ENCODE measurements around the gene CTBP2. TPM values are rescaled to one million over a fixed set of nuclear protein-coding genes. Genes with fewer than 3 reads are reported as not detected.

CTBP2 gene
- total RNA-seq, 1 experiment from 2014 or later: 125 TPM

GRCh38 chr10:125120053-125120710 is 40.2 kb downstream of the CTBP2 start:
- no peaks in the 10 kb centered on the region for H3K27me3 ChIP-seq (ENCODE audit: control insufficient read depth, insufficient read depth, low read length)
- in situ Hi-C loops (cut with HindIII; ENCODE audit: low pct_unique_long_range_greater_than_20kb, low sequenced_read_pairs) (no loop called here), intact Hi-C loops (cut with micrococcal nuclease; ENCODE audit: unreplicated experiment) (no loop called here)
- no peak overlapping the region for H3K4me3 ChIP-seq (ENCODE audit: low read depth in 2 of 2, low read length in 2 of 2)
- peaks cover 44% of the 10 kb centered on the region for H3K4me1 ChIP-seq (ENCODE audit: control insufficient read depth, insufficient read depth, low read length)
- no TSS peak for BruUV-seq (replicated peaks)
- ChIA-PET POLR2A (no interaction called here), CTCF (no interaction called here)
- H3K36me3 ChIP-seq (ENCODE audit: control insufficient read depth, insufficient read depth, low read length): no peaks in the 10 kb centered on the region
- no peaks in the 10 kb centered on the region for H3K9me3 ChIP-seq (ENCODE audit: control insufficient read depth, insufficient read depth, low read depth, low read length)
- DNase-seq (ENCODE audit: low read depth, low spot score) (no peak), ATAC-seq (no peak)
- H3K27ac ChIP-seq (ENCODE audit: low read length): no peak overlapping the region
- TF ChIP-seq CTCF (IDR thresholded peaks at IDR 0.05) (no peak), REST (IDR thresholded peaks at IDR 0.05; ENCODE audit: insufficient read depth in 1 of 2, low read depth in 2 of 2, low read length in 1 of 2) (no peak), TCF7L2 (IDR thresholded peaks at IDR 0.05; ENCODE audit: low read depth, low read length) (no peak), SIN3A (IDR thresholded peaks at IDR 0.05; ENCODE audit: borderline replicate concordance, insufficient read depth, low read depth, low read length) (no peak), POLR2AphosphoS5 (IDR thresholded peaks at IDR 0.05; ENCODE audit: low read depth, low read length) (no peak)

GRCh38 chr10:125118701-125119100 is 41.7 kb downstream of the CTBP2 start:
- no peak overlapping the region for H3K27ac ChIP-seq (ENCODE audit: low read length)
- H3K36me3 ChIP-seq (ENCODE audit: control insufficient read depth, insufficient read depth, low read length): no peaks in the 10 kb centered on the region
- BruUV-seq (replicated peaks): no TSS peak
- ATAC-seq (no peak), DNase-seq (ENCODE audit: low read depth, low spot score) (no peak)
- no peaks in the 10 kb centered on the region for H3K27me3 ChIP-seq (ENCODE audit: control insufficient read depth, insufficient read depth, low read length)
- in situ Hi-C loops (cut with HindIII; ENCODE audit: low pct_unique_long_range_greater_than_20kb, low sequenced_read_pairs) (no loop called here), intact Hi-C loops (cut with micrococcal nuclease; ENCODE audit: unreplicated experiment) (no loop called here)
- H3K4me3 ChIP-seq (ENCODE audit: low read depth in 2 of 2, low read length in 2 of 2): no peak overlapping the region
- CTCF ChIA-PET: no interaction called here
- TF ChIP-seq CTCF (IDR thresholded peaks at IDR 0.05) (no peak), POLR2AphosphoS5 (IDR thresholded peaks at IDR 0.05; ENCODE audit: low read depth, low read length) (no peak), TCF7L2 (IDR thresholded peaks at IDR 0.05; ENCODE audit: low read depth, low read length) (no peak), SIN3A (IDR thresholded peaks at IDR 0.05; ENCODE audit: borderline replicate concordance, insufficient read depth, low read depth, low read length) (no peak), REST (IDR thresholded peaks at IDR 0.05; ENCODE audit: insufficient read depth in 1 of 2, low read depth in 2 of 2, low read length in 1 of 2) (no peak)
- POLR2A ChIA-PET: no interaction called here
- peaks cover 31% of the 10 kb centered on the region for H3K4me1 ChIP-seq (ENCODE audit: control insufficient read depth, insufficient read depth, low read length)
- H3K9me3 ChIP-seq (ENCODE audit: control insufficient read depth, insufficient read depth, low read depth, low read length): no peaks in the 10 kb centered on the region

All from Panc1 (cell line).